ENCODE data around the gene NLRP14.

The NLRP14 gene

GRCh38 chr11:7019500-7020182 lies 638 bp upstream of the NLRP14 start:
- Histone ChIP-seq H3K9me3 (ENCODE audit: insufficient read depth, low read depth, low read length) (no peaks in the 10 kb centered on the region), H3K36me3 (ENCODE audit: insufficient read depth, low read length) (no peaks in the 10 kb centered on the region), H3K27ac (ENCODE audit: low read depth, low read length) (no peak overlapping the region; the same call in 1 of the 2 replicates), H3K9ac (ENCODE audit: low read depth, low read length) (peak overlapping the region; percentile 71), H3K4me1 (ENCODE audit: insufficient read depth, low read length) (peaks cover 5% of the 10 kb centered on the region; the same call in 1 of the 2 replicates), H3K4me3 (ENCODE audit: low read length) (peak overlapping the region; percentile 84), H3K27me3 (ENCODE audit: insufficient read depth, low read length) (peaks cover 14% of the 10 kb centered on the region; the same call in 1 of the 2 replicates)
- 4% methylated on average over 26 of the region's 26 CpGs for WGBS

GRCh38 chr11:7021318-7021717 lies 1.0 kb downstream of the NLRP14 start:
- Histone ChIP-seq H3K27ac (ENCODE audit: low read depth, low read length) (no peak overlapping the region), H3K27me3 (ENCODE audit: insufficient read depth, low read length) (peaks cover 16% of the 10 kb centered on the region; the same call in 1 of the 2 replicates), H3K9me3 (ENCODE audit: insufficient read depth, low read depth, low read length) (no peaks in the 10 kb centered on the region), H3K9ac (ENCODE audit: low read depth, low read length) (no peak overlapping the region), H3K36me3 (ENCODE audit: insufficient read depth, low read length) (no peaks in the 10 kb centered on the region), H3K4me3 (ENCODE audit: low read length) (0 out of 2 replicates have a peak overlapping the region, but pooled peaks have one; percentile 84), H3K4me1 (ENCODE audit: insufficient read depth, low read length) (peaks cover 5% of the 10 kb centered on the region; the same call in 1 of the 2 replicates)
- 94% methylated on average over 4 of the region's 5 CpGs for WGBS

DNA sequence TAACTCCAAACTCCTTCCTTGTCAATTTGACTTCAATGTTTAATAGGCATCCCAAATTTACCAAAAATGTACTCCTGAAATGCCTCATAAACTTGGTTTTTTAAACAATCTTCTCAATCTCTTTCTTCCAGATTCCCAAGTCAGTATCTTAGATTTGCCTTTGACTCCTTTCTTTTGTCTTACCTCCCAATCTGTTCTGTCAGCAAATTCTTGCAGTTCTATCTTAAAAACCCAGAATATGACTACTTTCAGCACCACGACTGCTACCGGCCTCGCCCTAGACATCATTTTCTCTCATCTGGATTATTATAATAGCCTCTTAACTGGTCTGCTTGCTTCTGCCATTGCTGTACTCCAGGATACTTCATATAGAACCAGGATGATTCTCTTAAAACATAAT lies 7.9 kb downstream of the NLRP14 start:
- H3K4me3 ChIP-seq (ENCODE audit: low read length) = no peak overlapping the region
- H3K27me3 ChIP-seq (ENCODE audit: insufficient read depth, low read length) = peaks cover 7% of the 10 kb centered on the region
- no peak overlapping the region for H3K27ac ChIP-seq (ENCODE audit: low read depth, low read length)
- WGBS = 91% methylated on average over 3 of the region's 3 CpGs
- H3K9me3 ChIP-seq (ENCODE audit: insufficient read depth, low read depth, low read length) = no peaks in the 10 kb centered on the region
- no peak overlapping the region for H3K9ac ChIP-seq (ENCODE audit: low read depth, low read length)
- no peaks in the 10 kb centered on the region for H3K36me3 ChIP-seq (ENCODE audit: insufficient read depth, low read length)
- H3K4me1 ChIP-seq (ENCODE audit: insufficient read depth, low read length) = no peaks in the 10 kb centered on the region

DNA sequence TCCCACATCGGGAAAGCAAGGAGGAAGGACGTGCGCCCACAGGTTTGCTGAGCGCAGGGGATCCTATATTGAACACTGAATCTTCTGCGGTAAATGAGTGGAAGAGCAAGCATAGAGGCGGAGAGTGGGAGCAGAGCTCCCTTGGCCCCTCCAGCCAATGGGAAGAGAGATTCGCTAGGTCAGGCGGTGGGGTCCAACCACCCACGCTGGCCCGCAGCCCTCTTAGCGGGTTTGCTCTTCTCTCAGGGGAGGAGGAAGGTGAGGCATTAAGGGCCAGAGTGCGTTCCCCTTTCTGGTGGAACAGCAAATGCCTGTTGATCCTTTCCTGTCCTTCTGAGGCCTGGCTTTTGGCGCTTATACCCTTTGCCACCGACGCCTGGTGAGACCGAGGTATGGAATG lies 10.6 kb downstream of the NLRP14 start:
- H3K9ac ChIP-seq (ENCODE audit: low read depth, low read length) = no peak overlapping the region
- no peaks in the 10 kb centered on the region for H3K9me3 ChIP-seq (ENCODE audit: insufficient read depth, low read depth, low read length)
- 91% methylated on average over 16 of the region's 16 CpGs for WGBS
- no peaks in the 10 kb centered on the region for H3K4me1 ChIP-seq (ENCODE audit: insufficient read depth, low read length)
- H3K36me3 ChIP-seq (ENCODE audit: insufficient read depth, low read length) = no peaks in the 10 kb centered on the region
- no peak overlapping the region for H3K27ac ChIP-seq (ENCODE audit: low read depth, low read length)
- no peak overlapping the region for H3K4me3 ChIP-seq (ENCODE audit: low read length)
- no peaks in the 10 kb centered on the region; the same call in none of the 2 replicates for H3K27me3 ChIP-seq (ENCODE audit: insufficient read depth, low read length)

DNA sequence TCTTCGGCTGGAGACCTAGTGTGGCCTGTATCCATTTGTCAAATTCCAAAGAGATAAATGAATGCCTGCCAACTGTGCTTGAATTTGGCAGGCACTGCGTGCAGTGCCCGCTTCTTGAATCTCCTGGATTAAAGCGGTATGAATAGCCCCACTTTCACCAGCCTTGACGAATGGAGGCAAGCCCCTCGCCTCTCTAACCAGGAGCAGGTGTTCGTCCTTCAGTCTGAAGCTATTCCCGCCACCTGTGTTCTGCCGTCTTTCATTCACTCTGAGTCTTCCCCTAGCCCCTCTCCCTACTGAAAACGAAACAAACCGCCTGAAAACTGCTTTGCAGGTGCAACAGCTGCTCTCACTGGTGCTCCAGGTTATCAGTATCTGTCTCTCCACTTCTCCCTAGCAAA lies 11.2 kb downstream of the NLRP14 start:
- 91% methylated on average over 11 of the region's 11 CpGs for WGBS
- H3K27ac ChIP-seq (ENCODE audit: low read depth, low read length) = no peak overlapping the region
- no peaks in the 10 kb centered on the region for H3K4me1 ChIP-seq (ENCODE audit: insufficient read depth, low read length)
- H3K4me3 ChIP-seq (ENCODE audit: low read length) = no peak overlapping the region
- H3K9me3 ChIP-seq (ENCODE audit: insufficient read depth, low read depth, low read length) = no peaks in the 10 kb centered on the region
- H3K36me3 ChIP-seq (ENCODE audit: insufficient read depth, low read length) = no peaks in the 10 kb centered on the region
- no peak overlapping the region for H3K9ac ChIP-seq (ENCODE audit: low read depth, low read length)
- peaks cover 3% of the 10 kb centered on the region for H3K27me3 ChIP-seq (ENCODE audit: insufficient read depth, low read length)

- 86% methylated on average over 1 of the region's 1 CpG for WGBS
- Histone ChIP-seq H3K9ac (ENCODE audit: low read depth, low read length) (no peak overlapping the region), H3K27me3 (ENCODE audit: insufficient read depth, low read length) (peaks cover 5% of the 10 kb centered on the region), H3K27ac (ENCODE audit: low read depth, low read length) (no peak overlapping the region), H3K9me3 (ENCODE audit: insufficient read depth, low read depth, low read length) (no peaks in the 10 kb centered on the region), H3K4me3 (ENCODE audit: low read length) (no peak overlapping the region), H3K4me1 (ENCODE audit: insufficient read depth, low read length) (no peaks in the 10 kb centered on the region), H3K36me3 (ENCODE audit: insufficient read depth, low read length) (no peaks in the 10 kb centered on the region)
Measured at GRCh38 chr11:7032692-7033091, 12.4 kb downstream of the NLRP14 start.

DNA sequence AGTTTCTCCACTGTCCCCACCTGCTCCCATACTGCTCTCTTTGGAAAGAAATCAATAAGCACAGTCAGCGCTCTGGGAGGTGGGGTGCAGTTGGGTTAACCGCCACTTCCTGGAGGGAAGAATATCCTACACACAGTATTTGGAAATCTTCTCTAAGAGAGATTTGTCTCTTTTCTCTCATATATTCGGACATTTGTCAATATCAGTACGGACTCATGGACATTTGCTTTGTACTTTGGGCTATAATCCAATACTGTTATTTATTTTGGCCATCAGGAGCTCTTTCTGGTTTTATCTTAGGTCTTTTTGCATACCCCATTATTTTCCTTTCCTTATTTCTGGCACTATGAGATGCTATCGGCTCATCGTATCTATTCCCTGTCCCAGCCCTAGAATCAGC lies 13.7 kb downstream of the NLRP14 start:
- H3K4me3 ChIP-seq (ENCODE audit: low read length) = no peak overlapping the region
- no peaks in the 10 kb centered on the region for H3K9me3 ChIP-seq (ENCODE audit: insufficient read depth, low read depth, low read length)
- no peaks in the 10 kb centered on the region for H3K4me1 ChIP-seq (ENCODE audit: insufficient read depth, low read length)
- no peak overlapping the region for H3K27ac ChIP-seq (ENCODE audit: low read depth, low read length)
- H3K27me3 ChIP-seq (ENCODE audit: insufficient read depth, low read length) = peaks cover 5% of the 10 kb centered on the region
- no peaks in the 10 kb centered on the region for H3K36me3 ChIP-seq (ENCODE audit: insufficient read depth, low read length)
- 92% methylated on average over 5 of the region's 6 CpGs for WGBS
- H3K9ac ChIP-seq (ENCODE audit: low read depth, low read length) = no peak overlapping the region

- WGBS = 79% methylated on average over 3 of the region's 3 CpGs
- no peaks in the 10 kb centered on the region for H3K27me3 ChIP-seq (ENCODE audit: insufficient read depth, low read length)
- H3K9ac ChIP-seq (ENCODE audit: low read depth, low read length) = no peak overlapping the region
- H3K4me3 ChIP-seq (ENCODE audit: low read length) = no peak overlapping the region
- no peaks in the 10 kb centered on the region for H3K4me1 ChIP-seq (ENCODE audit: insufficient read depth, low read length)
- no peaks in the 10 kb centered on the region for H3K36me3 ChIP-seq (ENCODE audit: insufficient read depth, low read length)
- no peaks in the 10 kb centered on the region for H3K9me3 ChIP-seq (ENCODE audit: insufficient read depth, low read depth, low read length)
- no peak overlapping the region for H3K27ac ChIP-seq (ENCODE audit: low read depth, low read length)
Measured at GRCh38 chr11:7046474-7047175, 26.3 kb downstream of the NLRP14 start.

DNA sequence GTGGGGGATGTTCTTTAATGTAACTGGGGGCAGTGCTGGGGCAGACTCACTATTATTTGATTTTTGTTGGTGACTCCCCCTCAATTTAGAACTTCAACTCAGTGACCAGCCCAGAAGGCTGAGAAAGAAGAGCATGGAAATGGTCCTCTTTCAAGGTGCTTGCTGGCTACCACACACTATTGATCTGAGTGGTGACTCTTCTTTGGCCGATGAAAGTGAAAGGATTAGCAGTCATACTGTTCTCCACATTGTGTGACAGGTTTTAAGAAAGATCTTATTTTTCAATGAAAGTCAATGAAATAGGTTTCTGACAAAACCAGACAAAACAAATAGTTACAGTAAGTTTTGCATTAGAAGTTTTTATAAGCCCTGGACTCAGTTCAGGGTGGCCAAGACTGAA lies 29.9 kb downstream of the NLRP14 start:
- Histone ChIP-seq H3K9ac (ENCODE audit: low read depth, low read length) (no peak overlapping the region), H3K4me1 (ENCODE audit: insufficient read depth, low read length) (no peaks in the 10 kb centered on the region), H3K27me3 (ENCODE audit: insufficient read depth, low read length) (no peaks in the 10 kb centered on the region), H3K36me3 (ENCODE audit: insufficient read depth, low read length) (no peaks in the 10 kb centered on the region), H3K4me3 (ENCODE audit: low read length) (no peak overlapping the region), H3K9me3 (ENCODE audit: insufficient read depth, low read depth, low read length) (no peaks in the 10 kb centered on the region), H3K27ac (ENCODE audit: low read depth, low read length) (no peak overlapping the region)
- 100% methylated on average over 1 of the region's 1 CpG for WGBS

DNA sequence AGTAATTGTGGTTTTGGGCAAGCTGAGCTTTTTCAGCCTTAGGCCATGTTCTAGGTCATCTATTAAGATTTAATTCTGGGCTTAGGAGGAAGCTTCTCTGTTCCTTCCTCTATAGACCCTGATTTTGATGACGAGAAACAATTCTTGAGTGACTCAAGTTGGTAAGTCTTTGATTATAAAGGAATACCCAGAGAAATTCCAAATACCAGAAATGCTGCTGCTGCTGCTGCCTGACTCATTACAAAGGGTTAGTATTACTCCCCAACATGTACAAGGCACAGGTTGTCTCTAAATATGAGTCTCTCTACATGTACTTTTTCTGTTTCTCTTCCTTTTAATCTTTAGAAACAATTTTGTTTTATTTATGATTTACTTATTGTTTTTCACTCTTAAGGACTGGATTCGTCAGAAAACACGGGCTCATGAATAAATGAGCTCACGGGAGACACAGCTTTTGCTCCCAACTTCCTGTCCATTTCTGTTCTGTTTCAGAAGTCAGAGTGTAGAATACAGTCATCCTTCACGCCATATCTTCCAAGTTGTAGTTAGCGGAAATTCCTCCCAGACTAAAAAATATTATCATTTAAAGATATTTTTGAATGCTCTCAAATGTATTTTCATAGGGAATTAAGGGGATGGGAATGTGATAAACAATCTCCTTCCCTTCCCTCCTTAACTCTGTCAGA lies 36.7 kb downstream of the NLRP14 start:
- H3K27me3 ChIP-seq (ENCODE audit: insufficient read depth, low read length) = no peaks in the 10 kb centered on the region

GRCh38 chr11:7057641-7058040 lies 37.4 kb downstream of the NLRP14 start:
- no peak overlapping the region for H3K4me3 ChIP-seq (ENCODE audit: low read length)
- WGBS = 83% methylated on average over 2 of the region's 2 CpGs
- no peak overlapping the region for H3K9ac ChIP-seq (ENCODE audit: low read depth, low read length)
- H3K9me3 ChIP-seq (ENCODE audit: insufficient read depth, low read depth, low read length) = no peaks in the 10 kb centered on the region
- no peaks in the 10 kb centered on the region for H3K36me3 ChIP-seq (ENCODE audit: insufficient read depth, low read length)
- no peak overlapping the region for H3K27ac ChIP-seq (ENCODE audit: low read depth, low read length)
- no peaks in the 10 kb centered on the region for H3K27me3 ChIP-seq (ENCODE audit: insufficient read depth, low read length)
- 0 out of 2 replicates have a peak, but pooled peaks cover 4% of the 10 kb centered on the region for H3K4me1 ChIP-seq (ENCODE audit: insufficient read depth, low read length)

More for the DNA sequence above, 36.7 kb downstream of the NLRP14 start:
- Histone ChIP-seq H3K4me1 (ENCODE audit: insufficient read depth, low read length) (0 out of 2 replicates have a peak, but pooled peaks cover under 1% of the 10 kb centered on the region), H3K9ac (ENCODE audit: low read depth, low read length) (no peak overlapping the region), H3K27ac (ENCODE audit: low read depth, low read length) (no peak overlapping the region), H3K4me3 (ENCODE audit: low read length) (no peak overlapping the region), H3K9me3 (ENCODE audit: insufficient read depth, low read depth, low read length) (no peaks in the 10 kb centered on the region), H3K36me3 (ENCODE audit: insufficient read depth, low read length) (no peaks in the 10 kb centered on the region)
- 94% methylated on average over 3 of the region's 6 CpGs for WGBS
